ENCODE results near the gene PQBP1.

Gene PQBP1

GRCh38 chrX:48934581-48935300, 37.0 kb downstream of the PQBP1 start:
- H3K36me3 ChIP-seq (ENCODE audit: insufficient read depth, low read length), result peaks cover 38% of the 10 kb centered on the region
- H3K9me2 ChIP-seq (ENCODE audit: low read depth, low read length), result no peaks in the 10 kb centered on the region
- H3F3A ChIP-seq (ENCODE audit: insufficient read depth, low read length), result no peaks in the 10 kb centered on the region

GRCh38 chrX:48935301-48935670, 37.6 kb downstream of the PQBP1 start:
- H3K4me3 ChIP-seq (ENCODE audit: low read depth, low read length, poor library complexity, severe bottlenecking), result no peak overlapping the region
- H3K9ac ChIP-seq (ENCODE audit: low read length), result no peak overlapping the region
- H3K36me3 ChIP-seq (ENCODE audit: insufficient read depth, low read length), result peaks cover 35% of the 10 kb centered on the region
- no peaks in the 10 kb centered on the region for H3K9me2 ChIP-seq (ENCODE audit: low read depth, low read length)
- no peaks in the 10 kb centered on the region for H4K20me1 ChIP-seq (ENCODE audit: insufficient read depth, low read length)
- H3F3A ChIP-seq (ENCODE audit: insufficient read depth, low read length), result no peaks in the 10 kb centered on the region
- H3K9me3 ChIP-seq (ENCODE audit: low read length), result no peaks in the 10 kb centered on the region
- H3K27me3 ChIP-seq (ENCODE audit: insufficient read depth, low read length), result no peaks in the 10 kb centered on the region
- H3K79me2 ChIP-seq (ENCODE audit: insufficient read depth, low read length), result no peaks in the 10 kb centered on the region
- H3K27ac ChIP-seq (ENCODE audit: low read depth, low read length, poor library complexity, severe bottlenecking), result peak overlapping the region; percentile 77
- TF ChIP-seq CTCF (IDR thresholded peaks at IDR 0.05; ENCODE audit: low read length) (no peak), EZH2 (IDR thresholded peaks at IDR 0.05; ENCODE audit: borderline replicate concordance, low read length) (no peak)
- no peak overlapping the region for H3K4me2 ChIP-seq (ENCODE audit: low read length)
- H3K4me1 ChIP-seq (ENCODE audit: insufficient read depth, low read length, severe bottlenecking), result peaks cover 62% of the 10 kb centered on the region
- H2AFZ ChIP-seq (ENCODE audit: low read length), result no peak overlapping the region

More at GRCh38 chrX:48934581-48935300, 37.0 kb downstream of the PQBP1 start:
- Histone ChIP-seq H3K27ac (ENCODE audit: low read depth, low read length, poor library complexity, severe bottlenecking) (peak overlapping the region; percentile 77), H3K79me2 (ENCODE audit: insufficient read depth, low read length) (no peaks in the 10 kb centered on the region), H3K27me3 (ENCODE audit: insufficient read depth, low read length) (no peaks in the 10 kb centered on the region), H3K4me1 (ENCODE audit: insufficient read depth, low read length, severe bottlenecking) (peaks cover 57% of the 10 kb centered on the region), H4K20me1 (ENCODE audit: insufficient read depth, low read length) (no peaks in the 10 kb centered on the region), H3K9me3 (ENCODE audit: low read length) (no peaks in the 10 kb centered on the region), H3K4me3 (ENCODE audit: low read depth, low read length, poor library complexity, severe bottlenecking) (no peak overlapping the region), H3K9ac (ENCODE audit: low read length) (no peak overlapping the region), H3K4me2 (ENCODE audit: low read length) (no peak overlapping the region), H2AFZ (ENCODE audit: low read length) (no peak overlapping the region)
- no peak for TF ChIP-seq EZH2 (IDR thresholded peaks at IDR 0.05; ENCODE audit: borderline replicate concordance, low read length)
- TF ChIP-seq CTCF (IDR thresholded peaks at IDR 0.05; ENCODE audit: low read length), result no peak

GRCh38 chrX:48936429-48937053, 38.8 kb downstream of the PQBP1 start:
- Histone ChIP-seq H2AFZ (ENCODE audit: low read length) (no peak overlapping the region), H3K9me2 (ENCODE audit: low read depth, low read length) (no peaks in the 10 kb centered on the region), H3K4me3 (ENCODE audit: low read depth, low read length, poor library complexity, severe bottlenecking) (no peak overlapping the region), H4K20me1 (ENCODE audit: insufficient read depth, low read length) (no peaks in the 10 kb centered on the region), H3K36me3 (ENCODE audit: insufficient read depth, low read length) (peaks cover 32% of the 10 kb centered on the region), H3K4me2 (ENCODE audit: low read length) (peak overlapping the region; percentile 70; the same call in 1 of the 2 replicates), H3K27ac (ENCODE audit: low read depth, low read length, poor library complexity, severe bottlenecking) (peak overlapping the region; percentile 99), H3K9me3 (ENCODE audit: low read length) (no peaks in the 10 kb centered on the region), H3F3A (ENCODE audit: insufficient read depth, low read length) (no peaks in the 10 kb centered on the region), H3K79me2 (ENCODE audit: insufficient read depth, low read length) (no peaks in the 10 kb centered on the region), H3K4me1 (ENCODE audit: insufficient read depth, low read length, severe bottlenecking) (peaks cover 74% of the 10 kb centered on the region), H3K27me3 (ENCODE audit: insufficient read depth, low read length) (no peaks in the 10 kb centered on the region), H3K9ac (ENCODE audit: low read length) (peak overlapping the region; percentile 47; the same call in 1 of the 2 replicates)
- TF ChIP-seq EZH2 (IDR thresholded peaks at IDR 0.05; ENCODE audit: borderline replicate concordance, low read length), result no peak
- TF ChIP-seq CTCF (IDR thresholded peaks at IDR 0.05; ENCODE audit: low read length), result no peak

All from OCI-LY1 (cell line).